HG02642 (cell line): ENCODE results near the gene SPRYD3.
"Not testable (repeated sequence)": the region's sequence is repeated elsewhere in the genome, so short reads cannot be mapped to it uniquely, and the experiment has no call there.

Experiments
- ATAC-seq: cut with Tn5 transposase; IDR thresholded peaks from one replicate; pipeline ENCODE4 v1.9.1; 2021; ENCODE audit warnings: mild to moderate bottlenecking; ENCODE audit not compliant: unreplicated experiment, poor library complexity

Gene SPRYD3

DNA sequence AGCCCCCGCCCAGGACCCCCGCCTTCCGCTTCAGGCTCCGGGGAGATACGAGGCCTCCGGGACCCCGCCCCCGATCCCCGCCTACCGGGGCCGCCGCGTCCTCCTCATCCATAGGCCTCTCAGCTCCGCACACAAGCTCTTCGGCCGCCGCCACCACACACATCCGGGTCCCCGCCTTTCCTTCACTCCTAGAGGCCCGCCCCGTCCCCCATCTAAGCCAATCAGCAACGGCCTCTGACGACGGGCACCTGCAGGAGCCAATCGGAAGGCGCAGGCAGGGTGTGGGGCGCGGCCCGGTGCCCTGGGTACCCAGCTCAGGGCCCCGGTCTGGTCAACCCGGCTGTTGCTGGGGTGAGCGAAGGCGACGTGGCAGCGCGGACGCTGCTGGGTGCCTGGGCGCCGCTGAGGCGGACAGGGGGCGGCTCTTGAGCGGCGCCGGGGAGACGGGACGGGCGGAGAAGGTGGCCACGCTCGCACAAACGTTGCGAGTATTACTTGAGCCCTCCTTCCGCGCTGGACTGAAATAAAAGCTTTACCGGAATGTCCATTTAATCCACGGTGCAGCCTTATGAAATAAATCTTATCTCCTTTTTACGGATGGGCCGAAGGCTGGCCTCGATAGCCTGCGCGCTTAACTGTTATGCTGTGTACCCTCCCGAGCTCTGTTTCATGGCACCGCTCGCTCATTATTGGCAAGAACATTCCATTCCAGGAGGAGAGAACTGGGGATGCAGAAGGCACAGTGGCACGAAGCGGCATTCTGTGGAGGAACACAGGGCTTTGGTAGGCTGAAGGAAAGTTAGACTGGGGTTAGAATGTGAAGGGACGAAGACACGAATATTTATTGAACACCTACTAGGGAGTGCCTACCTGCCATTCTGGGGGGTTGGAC lies at the start of gene SPRYD3:
TSS of gene SPRYD3 (minus strand) at position 165 of the 892 bp plus-strand sequence. CDS start at position 108, 57 bp downstream.
- peak; percentile 98 for ATAC-seq

DNA sequence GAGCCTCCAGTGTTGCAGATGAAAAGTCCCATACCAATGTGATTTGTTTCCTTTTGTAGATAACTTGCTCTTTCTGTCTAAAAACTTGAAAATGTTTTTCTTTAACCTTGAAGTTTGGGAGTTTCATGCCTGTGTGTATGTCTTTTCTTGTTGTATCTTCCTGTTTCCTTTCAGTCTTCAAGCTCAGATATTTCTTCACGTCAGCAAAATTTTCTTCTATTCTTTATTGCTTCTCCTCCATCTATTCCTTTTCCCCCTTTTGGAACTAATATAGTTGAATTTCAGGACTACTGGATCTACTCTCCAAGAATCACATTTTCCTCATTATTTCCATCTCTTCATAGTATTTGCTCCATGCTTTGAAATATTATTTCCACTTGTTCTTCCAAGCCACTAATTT lies 48.0 kb upstream of the SPRYD3 start:
- no peak for ATAC-seq

DNA sequence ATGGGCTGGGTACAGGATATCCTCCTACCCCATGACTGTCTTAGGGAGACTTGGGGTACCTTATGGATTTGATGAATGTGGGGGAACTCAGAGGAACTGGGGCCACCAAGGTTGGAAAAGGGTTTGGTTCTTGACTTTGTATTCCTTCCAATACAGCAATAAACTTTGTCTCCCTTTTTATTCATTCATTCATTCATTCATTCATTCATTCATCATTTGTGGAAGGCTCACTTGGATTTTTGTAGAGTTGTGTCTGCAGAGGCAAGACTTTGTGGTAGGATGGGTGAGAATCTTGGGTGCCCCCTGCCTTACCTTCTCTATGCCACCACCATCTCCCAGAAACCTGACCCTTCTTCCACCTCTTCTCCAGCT lies 45.1 kb upstream of the SPRYD3 start:
- ATAC-seq = no peak

DNA sequence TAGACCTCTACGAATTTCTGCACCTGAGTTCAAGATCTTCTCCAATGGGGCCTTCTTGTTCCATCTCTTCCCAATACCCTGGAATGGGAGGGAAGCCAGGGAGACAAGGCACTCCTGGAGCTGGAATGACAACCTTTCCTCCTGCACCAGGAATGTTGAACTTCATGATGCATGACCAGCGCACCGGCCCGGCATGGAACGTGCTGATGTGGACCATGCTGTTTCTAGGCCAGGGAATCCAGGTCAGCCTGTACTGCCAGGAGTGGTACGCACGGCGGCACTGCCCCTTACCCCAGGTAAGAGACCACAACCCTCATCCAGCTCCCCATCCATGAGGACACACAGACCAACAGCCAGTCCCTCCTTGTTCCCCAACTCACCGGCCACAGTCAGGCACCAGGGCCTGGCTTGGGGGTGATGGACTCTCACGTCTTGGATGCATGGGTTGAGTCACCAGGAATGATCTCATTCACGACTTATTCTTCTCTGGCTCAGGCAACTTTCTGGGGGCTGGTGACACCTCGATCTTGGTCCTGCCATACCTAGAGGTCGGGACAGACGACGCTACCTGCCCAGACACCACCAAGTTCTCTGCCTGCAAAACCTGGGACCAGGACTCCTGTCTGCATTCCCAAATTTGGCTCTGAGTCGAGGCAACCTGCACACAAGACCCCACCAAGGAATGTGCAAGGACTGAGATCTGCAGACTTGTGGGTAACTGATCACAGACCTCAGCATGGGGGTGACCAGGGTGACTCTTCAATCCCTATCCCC lies 44.6 kb upstream of the SPRYD3 start:
- no peak for ATAC-seq

- ATAC-seq = no peak
These were observed 43.8 kb upstream of the SPRYD3 start for GRCh38 chr12:53122961-53123468.

DNA sequence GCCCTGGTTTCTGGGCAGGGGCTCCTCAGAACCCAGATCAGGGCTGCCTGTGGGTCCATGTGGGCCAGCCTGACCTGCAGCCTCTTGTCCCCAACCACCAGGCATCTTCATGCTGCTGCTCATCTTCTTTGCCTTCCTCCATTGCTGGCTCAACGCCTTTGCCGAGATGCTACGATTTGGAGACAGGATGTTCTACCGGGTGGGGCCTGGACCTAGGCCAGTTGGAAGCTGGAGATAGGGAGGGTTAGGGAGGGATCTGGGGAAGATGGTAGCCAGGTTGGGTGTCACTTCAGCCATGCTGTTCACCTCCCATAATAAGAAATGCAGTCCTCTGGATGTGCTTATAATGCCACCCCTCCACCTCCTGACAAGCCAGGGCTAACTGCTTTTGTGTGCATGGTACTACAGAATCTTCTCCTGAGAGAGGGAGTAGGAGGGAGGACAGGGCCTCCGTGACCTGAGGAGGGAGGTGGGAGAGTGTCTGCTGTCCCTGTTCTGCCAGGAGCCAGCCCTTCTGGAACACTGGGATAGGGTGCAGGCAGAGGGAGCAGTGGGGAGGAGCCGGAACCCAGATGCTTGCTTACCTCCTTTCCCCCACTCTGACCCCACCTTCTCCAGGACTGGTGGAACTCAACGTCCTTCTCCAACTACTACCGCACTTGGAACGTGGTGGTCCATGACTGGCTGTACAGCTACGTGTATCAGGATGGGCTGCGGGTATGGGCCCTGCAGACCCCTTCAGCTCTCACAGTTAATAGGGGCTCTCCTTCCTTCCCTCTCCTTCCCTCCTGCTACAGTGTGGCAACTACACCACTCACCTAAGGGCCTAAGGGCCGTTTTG lies 41.7 kb upstream of the SPRYD3 start:
- no peak for ATAC-seq

DNA sequence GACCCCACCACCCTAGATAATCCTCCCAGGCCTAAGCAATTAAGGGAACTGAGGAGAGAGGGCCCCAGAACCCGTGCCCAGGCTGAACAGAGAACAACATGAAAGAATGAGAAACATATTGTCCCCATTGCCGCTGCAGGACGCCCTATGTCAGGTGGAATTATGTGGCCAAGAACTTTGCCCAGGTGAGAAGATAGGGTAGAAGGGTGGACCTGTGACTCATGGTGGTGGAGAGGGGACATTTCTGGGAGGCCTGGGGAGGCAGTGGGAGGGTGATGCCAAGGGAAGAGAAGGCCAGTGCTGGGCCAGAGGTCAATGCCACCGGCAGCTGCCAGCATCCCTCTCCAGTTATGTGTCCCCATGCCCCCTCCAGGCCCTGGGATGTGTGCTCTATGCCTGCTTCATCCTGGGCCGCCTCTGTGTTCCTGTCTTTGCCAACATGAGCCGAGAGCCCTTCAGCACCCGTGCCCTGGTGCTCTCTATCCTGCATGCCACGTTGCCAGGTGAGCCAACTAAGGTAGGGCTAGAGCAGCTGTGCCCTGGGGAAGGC lies 39.6 kb upstream of the SPRYD3 start:
- ATAC-seq = no peak

GRCh38 chr12:53115891-53116648 lies 36.9 kb upstream of the SPRYD3 start:
- no peak for ATAC-seq

GRCh38 chr12:53115112-53115890 lies 36.1 kb upstream of the SPRYD3 start:
- ATAC-seq = no peak

DNA sequence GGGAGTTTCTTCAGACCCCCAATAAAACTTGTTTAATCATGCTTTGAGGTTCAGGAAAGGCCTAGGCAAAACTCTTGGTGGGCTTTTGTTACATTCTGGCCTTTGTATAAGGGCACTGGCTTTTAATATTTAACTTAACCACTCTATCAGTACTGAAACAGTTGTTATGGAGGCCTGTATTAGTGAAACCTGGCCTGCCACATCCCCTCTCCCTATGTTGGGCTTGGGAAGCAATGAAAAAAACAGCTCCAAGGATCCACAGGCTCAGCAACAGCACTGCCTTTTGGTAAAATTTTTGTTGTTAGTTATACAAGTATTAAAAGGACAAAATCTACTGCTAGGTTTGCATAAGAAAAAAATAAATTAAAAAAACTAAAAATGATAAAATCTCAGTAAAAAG lies 34.8 kb upstream of the SPRYD3 start:
- ATAC-seq = no peak

DNA sequence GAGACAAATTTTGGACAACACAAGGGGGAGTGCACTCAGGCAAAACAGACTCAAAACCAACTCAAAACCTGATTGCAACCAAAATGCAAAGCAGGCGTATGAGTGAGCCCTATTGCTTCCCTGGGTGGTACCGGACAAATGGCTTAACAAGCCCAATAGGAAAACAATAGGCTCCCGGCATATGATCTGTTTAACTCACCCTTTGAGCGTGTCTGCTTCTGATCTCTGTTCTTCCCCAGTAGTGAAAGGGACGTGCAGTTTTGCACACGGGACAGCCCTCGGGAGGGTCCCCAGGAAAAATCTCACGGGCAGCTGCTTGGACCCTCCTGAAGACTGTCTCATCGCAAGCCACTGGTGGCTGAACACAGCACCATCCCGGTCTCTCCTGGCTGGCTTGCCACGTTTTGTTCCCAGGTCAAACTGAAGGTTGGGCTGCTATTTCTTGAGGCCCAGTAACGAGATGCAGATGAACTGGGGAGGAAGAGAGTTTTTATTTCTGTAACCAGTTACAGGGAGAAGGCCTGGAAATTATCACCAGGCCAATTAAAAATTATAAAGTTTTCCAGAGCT lies 34.0 kb upstream of the SPRYD3 start:
- ATAC-seq = no peak

GRCh38 chr12:53112431-53112830 lies 33.2 kb upstream of the SPRYD3 start:
- ATAC-seq = not testable (repeated sequence)

GRCh38 chr12:53107122-53107521 lies 27.9 kb upstream of the SPRYD3 start:
- ATAC-seq = no peak

DNA sequence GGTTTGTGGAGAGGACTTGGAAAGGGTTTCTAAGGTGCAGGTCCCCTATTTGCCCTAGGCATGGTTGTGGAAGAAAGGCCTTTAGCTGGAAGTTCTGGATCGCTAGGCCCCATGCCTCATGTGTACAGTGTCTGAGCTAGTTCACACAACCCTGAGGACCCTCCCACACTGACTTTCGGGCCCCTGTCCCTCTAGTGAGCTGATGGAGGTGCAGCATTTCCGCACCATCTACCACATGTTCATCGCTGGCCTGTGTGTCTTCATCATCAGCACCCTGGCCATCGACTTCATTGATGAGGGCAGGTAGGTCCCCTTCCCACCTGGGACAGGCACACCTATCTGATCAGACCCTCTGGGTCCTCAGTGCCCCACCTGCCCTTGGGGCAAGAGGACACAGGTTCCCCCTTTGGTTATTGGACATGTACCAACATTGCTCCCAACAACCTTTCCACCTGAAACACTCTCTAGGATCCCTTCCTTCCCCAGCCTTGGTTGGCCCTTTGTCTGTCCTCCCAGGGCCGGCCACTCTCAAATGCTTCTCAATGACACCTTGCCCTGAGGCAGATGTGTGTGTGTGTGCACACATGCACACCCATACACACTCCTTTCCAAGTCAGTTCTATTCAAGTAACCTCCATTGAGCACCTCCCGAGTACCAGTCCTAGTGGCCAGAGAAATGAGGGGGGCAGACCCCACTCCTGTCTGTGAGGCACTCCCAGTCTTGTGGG lies 26.7 kb upstream of the SPRYD3 start:
- no peak for ATAC-seq

DNA sequence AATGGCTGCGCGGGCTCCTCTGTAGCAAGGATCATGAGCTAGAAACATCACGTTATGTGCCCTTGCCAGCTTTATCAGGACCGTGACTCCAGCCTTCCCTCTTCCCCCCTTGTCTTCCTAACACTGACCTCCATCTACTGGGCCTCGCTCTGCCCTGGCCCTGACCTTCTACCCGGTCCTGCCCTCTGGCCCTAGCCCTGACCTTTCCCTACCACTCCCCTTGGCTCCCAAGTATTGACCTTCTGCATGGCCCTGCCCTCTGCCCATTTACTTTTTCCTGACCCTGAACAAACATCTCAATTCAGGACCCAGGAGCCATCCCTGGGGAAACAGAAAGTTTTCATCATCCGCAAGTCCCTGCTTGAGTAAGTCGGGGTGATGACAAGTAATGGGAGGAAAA lies 26.1 kb upstream of the SPRYD3 start:
- no peak for ATAC-seq

GRCh38 chr12:53103860-53104305 lies 24.7 kb upstream of the SPRYD3 start:
- no peak for ATAC-seq
